Measurements from ENCODE around the gene TPRX1. TPM values are rescaled to one million over a fixed set of nuclear protein-coding genes. Genes with fewer than 3 reads are reported as not detected.
"Not testable (repeated sequence)": the region's sequence is repeated elsewhere in the genome, so short reads cannot be mapped to it uniquely, and the experiment has no call there.

The TPRX1 gene, protein sequence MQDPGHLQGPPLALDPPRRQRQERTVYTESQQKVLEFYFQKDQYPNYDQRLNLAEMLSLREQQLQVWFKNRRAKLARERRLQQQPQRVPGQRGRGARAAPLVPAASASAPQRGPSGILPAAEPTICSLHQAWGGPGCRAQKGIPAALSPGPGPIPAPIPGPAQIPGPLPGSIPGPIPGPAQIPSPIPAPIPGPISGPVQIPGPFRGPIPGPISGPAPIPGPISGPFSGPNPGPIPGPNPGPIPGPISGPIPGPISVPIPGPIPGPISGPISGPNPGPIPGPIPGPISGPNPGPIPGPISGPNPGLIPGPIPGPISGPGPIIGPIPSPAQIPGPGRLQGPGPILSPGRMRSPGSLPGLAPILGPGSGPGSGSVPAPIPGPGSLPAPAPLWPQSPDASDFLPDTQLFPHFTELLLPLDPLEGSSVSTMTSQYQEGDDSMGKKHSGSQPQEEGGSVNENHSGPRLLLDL
- total RNA-seq: not detected
- long read RNA-seq: 0 reads

DNA sequence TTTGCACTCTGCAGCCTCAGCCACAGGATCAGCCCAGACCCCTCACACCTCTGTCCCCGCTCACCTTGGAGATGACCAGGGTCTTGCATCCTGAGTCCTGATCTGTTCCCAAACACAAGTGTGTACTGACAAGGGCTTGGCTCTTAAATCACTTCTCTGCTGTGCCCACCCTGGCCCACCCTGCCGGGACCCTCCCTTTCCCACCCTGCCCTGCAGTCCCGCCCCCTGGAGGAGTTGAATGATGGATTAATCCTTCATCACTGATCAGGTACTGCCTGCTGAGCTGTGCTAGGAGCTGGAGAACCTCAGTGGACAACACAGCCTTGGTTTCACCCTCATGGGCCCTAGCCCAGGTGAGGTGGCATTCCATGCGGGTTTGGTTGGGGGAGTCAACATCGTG lies at the start of gene TPRX1:
TPRX1 (minus strand) TSS at position 101 of the 400 bp plus-strand sequence; CDS start at position 89, 12 bp downstream.
- H3K9me3 ChIP-seq (replicated peaks); H3K36me3 ChIP-seq; DNase-seq; H3K4me3 ChIP-seq; H3K4me1 ChIP-seq; H3K27me3 ChIP-seq (ENCODE audit: low read depth); H3K27ac ChIP-seq (replicated peaks); intact Hi-C loops (cut with micrococcal nuclease): not testable (repeated sequence)

- no peaks in the 10 kb centered on the region for H3K36me3 ChIP-seq
- H3K27me3 ChIP-seq (ENCODE audit: low read depth): peaks cover 100% of the 10 kb centered on the region
- H3K4me3 ChIP-seq: no peak overlapping the region
- H3K27ac ChIP-seq (replicated peaks): no peak overlapping the region
- no peak for TF ChIP-seq CTCF (IDR thresholded peaks at IDR 0.05; ENCODE audit: borderline replicate concordance)
- intact Hi-C loops (cut with micrococcal nuclease): no loop called here
- H3K4me1 ChIP-seq: peaks cover 3% of the 10 kb centered on the region
- no peak for DNase-seq
- no peaks in the 10 kb centered on the region for H3K9me3 ChIP-seq (replicated peaks)
Observed at GRCh38 chr19:47853003-47853402, 48.7 kb upstream of the TPRX1 start.

DNA sequence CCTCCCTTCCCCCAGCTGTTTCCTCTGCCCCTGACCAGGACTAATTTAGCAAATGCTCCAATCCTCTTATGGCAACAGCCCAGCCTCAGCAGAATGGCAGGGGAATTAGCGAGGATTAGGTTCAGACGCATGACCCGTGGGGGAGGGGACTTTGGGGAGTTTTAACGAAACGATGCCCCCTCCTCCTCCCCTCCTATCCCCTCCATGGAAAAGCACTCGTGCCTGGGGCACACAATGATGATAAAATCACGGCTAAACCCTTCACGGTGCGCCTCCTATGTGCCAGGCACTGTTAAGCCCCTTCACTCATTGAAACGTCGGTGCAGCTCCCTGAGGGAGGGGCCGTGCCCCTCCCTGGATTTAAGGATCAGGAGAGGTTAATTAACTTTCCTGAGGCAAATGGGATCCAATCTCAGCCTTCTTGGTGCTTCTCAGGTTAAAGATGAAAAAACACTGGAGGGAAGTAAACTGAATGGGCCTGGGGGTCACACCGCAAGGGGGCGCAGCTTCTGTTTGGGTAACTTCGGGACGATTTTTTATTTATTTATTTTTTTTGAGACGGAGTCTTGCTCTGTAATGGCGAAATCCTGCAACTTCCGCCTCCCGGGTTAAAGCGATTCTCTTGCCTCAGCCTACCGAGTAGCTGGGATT lies 44.6 kb upstream of the TPRX1 start:
- Histone ChIP-seq H3K27me3 (ENCODE audit: low read depth) (peaks cover 100% of the 10 kb centered on the region), H3K9me3 (replicated peaks) (no peaks in the 10 kb centered on the region), H3K36me3 (no peaks in the 10 kb centered on the region), H3K4me1 (peaks cover 3% of the 10 kb centered on the region), H3K27ac (replicated peaks) (no peak overlapping the region), H3K4me3 (no peak overlapping the region)
- intact Hi-C loops (cut with micrococcal nuclease): no loop called here
- TF ChIP-seq CTCF (IDR thresholded peaks at IDR 0.05; ENCODE audit: borderline replicate concordance): peak; percentile 40
- no peak for DNase-seq

DNA sequence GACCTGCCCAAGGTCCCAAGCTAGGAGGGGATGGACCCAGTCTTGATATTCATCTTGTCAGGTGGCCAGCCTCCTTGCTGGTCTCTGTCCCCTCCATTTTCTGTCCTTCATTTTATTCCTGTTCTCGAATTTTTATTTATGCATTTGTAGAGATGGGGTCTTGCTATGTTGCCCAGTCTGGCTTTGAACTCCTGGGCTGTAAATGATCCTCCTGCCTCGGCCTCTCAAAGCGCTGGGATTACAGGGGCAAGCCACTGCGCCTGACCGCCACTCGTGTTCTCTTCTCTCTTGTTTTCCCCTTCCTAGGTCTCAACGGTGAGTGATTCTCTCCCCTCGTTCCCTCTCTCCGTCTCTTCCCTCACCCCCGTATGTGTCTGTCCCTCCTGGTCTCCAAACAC lies 44.1 kb upstream of the TPRX1 start:
- Histone ChIP-seq H3K4me3 (no peak overlapping the region), H3K27ac (replicated peaks) (no peak overlapping the region), H3K9me3 (replicated peaks) (no peaks in the 10 kb centered on the region), H3K4me1 (peaks cover 3% of the 10 kb centered on the region), H3K27me3 (ENCODE audit: low read depth) (peaks cover 100% of the 10 kb centered on the region), H3K36me3 (no peaks in the 10 kb centered on the region)
- intact Hi-C loops (cut with micrococcal nuclease): no loop called here
- DNase-seq: no peak
- TF ChIP-seq CTCF (IDR thresholded peaks at IDR 0.05; ENCODE audit: borderline replicate concordance): no peak

GRCh38 chr19:47842941-47843340 lies 38.6 kb upstream of the TPRX1 start:
- Histone ChIP-seq H3K36me3 (no peaks in the 10 kb centered on the region), H3K27me3 (ENCODE audit: low read depth) (peaks cover 88% of the 10 kb centered on the region)

More at GRCh38 chr19:47842941-47843340, 38.6 kb upstream of the TPRX1 start:
- no peak overlapping the region for H3K27ac ChIP-seq (replicated peaks)
- intact Hi-C loops (cut with micrococcal nuclease): no loop called here
- no peak for DNase-seq
- no peaks in the 10 kb centered on the region for H3K4me1 ChIP-seq
- H3K9me3 ChIP-seq (replicated peaks): no peaks in the 10 kb centered on the region
- no peak for TF ChIP-seq CTCF (IDR thresholded peaks at IDR 0.05; ENCODE audit: borderline replicate concordance)
- no peak overlapping the region for H3K4me3 ChIP-seq

Measured in left ventricle myocardium inferior (tissue), 1 donor.